GM18520 (cell line): ENCODE measurements around the gene ANKRD23.

ENCODE experiments used
- ATAC-seq: cut with Tn5 transposase; IDR thresholded peaks from one replicate; pipeline ENCODE4 v1.9.1; 2021; ENCODE audit not compliant: unreplicated experiment

ANKRD23 gene

GRCh38 chr2:96839875-96840850 lies 3.7 kb downstream of the ANKRD23 start:
- no peak for ATAC-seq

- peak; percentile 39 for ATAC-seq
These were observed 4.4 kb downstream of the ANKRD23 start for GRCh38 chr2:96839293-96839874.

GRCh38 chr2:96838345-96839292 lies 5.2 kb downstream of the ANKRD23 start:
- no peak for ATAC-seq

GRCh38 chr2:96837575-96837974 lies 6.2 kb downstream of the ANKRD23 start:
- no peak for ATAC-seq

GRCh38 chr2:96835830-96836229 lies 8.0 kb downstream of the ANKRD23 start:
- ATAC-seq: no peak

- no peak for ATAC-seq
These were observed 10.9 kb downstream of the ANKRD23 start for GRCh38 chr2:96832754-96833507.

GRCh38 chr2:96832408-96832753 lies 11.4 kb downstream of the ANKRD23 start:
- no peak for ATAC-seq

- no peak for ATAC-seq
These were observed 12.1 kb downstream of the ANKRD23 start for GRCh38 chr2:96831679-96832078.

- no peak for ATAC-seq
These were observed 13.7 kb downstream of the ANKRD23 start for GRCh38 chr2:96830044-96830562.

GRCh38 chr2:96828874-96829273 lies 14.9 kb downstream of the ANKRD23 start:
- no peak for ATAC-seq

GRCh38 chr2:96828436-96828835 lies 15.4 kb downstream of the ANKRD23 start:
- no peak for ATAC-seq

- ATAC-seq: no peak
These were observed 17.1 kb downstream of the ANKRD23 start for GRCh38 chr2:96826546-96827278.

GRCh38 chr2:96825057-96825456 lies 18.8 kb downstream of the ANKRD23 start:
- no peak for ATAC-seq

- ATAC-seq: no peak
These were observed 19.5 kb downstream of the ANKRD23 start for GRCh38 chr2:96824079-96824870.

GRCh38 chr2:96823198-96823597 lies 20.6 kb downstream of the ANKRD23 start:
- ATAC-seq: no peak

- ATAC-seq: no peak
These were observed 21.0 kb downstream of the ANKRD23 start for GRCh38 chr2:96822786-96823185.

GRCh38 chr2:96821113-96821675 lies 22.6 kb downstream of the ANKRD23 start:
- ATAC-seq: no peak

- ATAC-seq: no peak
These were observed 23.8 kb downstream of the ANKRD23 start for GRCh38 chr2:96819876-96820511.
